CD4-positive, alpha-beta T cell treated with Interleukin-17A for 1 hour (primary cell): ENCODE measurements around the gene PDE4DIP.
"Not testable (repeated sequence)": the region's sequence is repeated elsewhere in the genome, so short reads cannot be mapped to it uniquely, and the experiment has no call there.

Experiments used
- DNase-seq: peaks from one replicate; pipeline ENCODE4 v3.0.0-alpha.2; 2020

Gene PDE4DIP

GRCh38 chr1:148874408-148875388, 30.5 kb downstream of the PDE4DIP start:
- not testable (repeated sequence) for DNase-seq

- DNase-seq = not testable (repeated sequence)
Observed at GRCh38 chr1:148879812-148880416, 35.7 kb downstream of the PDE4DIP start.

- not testable (repeated sequence) for DNase-seq
Observed at GRCh38 chr1:148881261-148881660, 37.0 kb downstream of the PDE4DIP start.

- DNase-seq = not testable (repeated sequence)
Observed at GRCh38 chr1:148885219-148885618, 41.0 kb downstream of the PDE4DIP start.

GRCh38 chr1:148886293-148886692, 42.1 kb downstream of the PDE4DIP start:
- not testable (repeated sequence) for DNase-seq

GRCh38 chr1:148888597-148888996, 44.4 kb downstream of the PDE4DIP start:
- not testable (repeated sequence) for DNase-seq

GRCh38 chr1:148889267-148890074, 45.2 kb downstream of the PDE4DIP start:
- not testable (repeated sequence) for DNase-seq

- DNase-seq = not testable (repeated sequence)
Observed at GRCh38 chr1:148890075-148890568, 45.9 kb downstream of the PDE4DIP start.

GRCh38 chr1:148894360-148895352, 50.4 kb downstream of the PDE4DIP start:
- DNase-seq = not testable (repeated sequence)

GRCh38 chr1:148900026-148900425, 55.8 kb downstream of the PDE4DIP start:
- DNase-seq = not testable (repeated sequence)

GRCh38 chr1:148900691-148901090, 56.5 kb downstream of the PDE4DIP start:
- not testable (repeated sequence) for DNase-seq

- DNase-seq = not testable (repeated sequence)
Observed at GRCh38 chr1:148901150-148901952, 57.1 kb downstream of the PDE4DIP start.

GRCh38 chr1:148901953-148902341, 57.7 kb downstream of the PDE4DIP start:
- not testable (repeated sequence) for DNase-seq

- not testable (repeated sequence) for DNase-seq
Observed at GRCh38 chr1:148909219-148909826, 65.1 kb downstream of the PDE4DIP start.

- DNase-seq = not testable (repeated sequence)
Observed at GRCh38 chr1:148911303-148911928, 67.2 kb downstream of the PDE4DIP start.

GRCh38 chr1:148916222-148916621, 72.0 kb downstream of the PDE4DIP start:
- DNase-seq = not testable (repeated sequence)

GRCh38 chr1:148916695-148917348, 72.6 kb downstream of the PDE4DIP start:
- DNase-seq = not testable (repeated sequence)

- not testable (repeated sequence) for DNase-seq
Observed at GRCh38 chr1:148918836-148919447, 74.7 kb downstream of the PDE4DIP start.
